ENCODE results near the gene CALD1.

CALD1 gene

DNA sequence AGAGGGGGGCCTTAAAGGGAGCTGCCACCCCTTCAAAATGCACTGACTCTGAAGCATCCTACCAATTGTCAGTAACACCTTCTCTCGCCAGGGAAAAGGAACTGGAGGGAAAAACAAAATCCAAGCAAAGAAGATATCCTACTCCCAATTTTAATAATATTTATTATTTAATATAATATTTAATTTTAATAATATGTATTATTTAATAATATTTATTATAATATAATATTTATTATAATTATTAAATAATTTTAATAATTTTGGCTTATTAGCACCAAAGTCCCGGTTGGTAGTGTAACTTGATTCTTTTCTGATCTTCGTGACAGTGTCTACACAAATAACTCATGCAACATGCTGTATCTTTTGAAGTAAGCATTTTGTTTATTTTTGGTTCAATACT lies 148.3 kb downstream of the CALD1 start:
- DNase-seq (ENCODE audit: low spot score) = no peak

DNA sequence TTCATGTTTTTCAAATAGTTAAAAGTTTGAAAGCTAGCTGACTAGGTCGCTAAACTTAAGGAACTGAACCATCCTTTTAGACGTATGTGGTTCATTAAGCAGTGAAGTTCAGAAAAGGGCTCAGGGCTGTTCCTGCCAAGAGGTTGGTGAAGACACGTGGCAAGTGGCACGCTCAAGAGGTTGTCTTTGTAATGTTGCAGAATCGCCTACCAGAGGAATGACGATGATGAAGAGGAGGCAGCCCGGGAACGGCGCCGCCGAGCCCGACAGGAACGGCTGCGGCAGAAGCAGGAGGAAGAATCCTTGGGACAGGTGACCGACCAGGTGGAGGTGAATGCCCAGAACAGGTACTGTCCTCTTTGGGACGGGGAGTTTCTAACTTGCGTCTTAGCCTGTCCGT lies 149.1 kb downstream of the CALD1 start:
- no peak for DNase-seq (ENCODE audit: low spot score)

DNA sequence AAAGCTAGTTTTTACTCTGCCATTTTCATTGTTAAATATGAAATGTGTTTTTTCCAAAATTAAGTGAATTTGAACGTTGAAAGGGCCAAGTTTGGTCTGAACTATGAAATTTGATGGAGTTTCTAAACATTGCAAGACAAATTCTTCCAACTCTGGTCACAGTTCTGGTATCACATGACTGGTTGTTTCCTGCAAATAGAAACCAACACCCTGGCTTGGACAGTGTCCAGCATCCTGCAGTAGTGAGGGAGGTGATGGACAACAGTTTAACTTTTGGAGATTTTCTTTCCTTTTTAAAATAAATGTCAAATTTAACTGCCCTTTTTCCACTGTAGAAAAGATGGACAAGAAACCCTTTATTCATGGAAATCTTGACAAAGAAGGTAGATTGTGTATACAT lies 152.1 kb downstream of the CALD1 start:
- no peak for DNase-seq (ENCODE audit: low spot score)

DNA sequence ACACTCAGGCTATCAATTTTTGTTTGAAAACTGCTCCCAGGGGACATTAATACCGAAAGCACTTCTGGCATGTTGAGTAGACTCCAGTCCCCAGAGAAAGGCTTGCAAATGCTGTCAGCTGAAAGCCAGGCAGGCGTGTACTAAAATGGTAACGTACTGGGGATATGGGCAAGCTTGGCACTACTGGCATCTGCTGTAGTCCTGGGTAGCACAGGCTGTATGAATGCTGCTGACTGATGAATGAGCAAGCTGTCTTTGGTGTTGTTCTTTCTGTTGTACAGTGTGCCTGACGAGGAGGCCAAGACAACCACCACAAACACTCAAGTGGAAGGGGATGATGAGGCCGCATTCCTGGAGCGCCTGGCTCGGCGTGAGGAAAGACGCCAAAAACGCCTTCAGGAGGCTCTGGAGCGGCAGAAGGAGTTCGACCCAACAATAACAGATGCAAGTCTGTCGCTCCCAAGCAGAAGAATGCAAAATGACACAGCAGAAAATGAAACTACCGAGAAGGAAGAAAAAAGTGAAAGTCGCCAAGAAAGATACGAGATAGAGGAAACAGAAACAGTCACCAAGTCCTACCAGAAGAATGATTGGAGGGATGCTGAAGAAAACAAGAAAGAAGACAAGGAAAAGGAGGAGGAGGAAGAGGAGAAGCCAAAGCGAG lies 153.4 kb downstream of the CALD1 start:
- no peak for DNase-seq (ENCODE audit: low spot score)

DNA sequence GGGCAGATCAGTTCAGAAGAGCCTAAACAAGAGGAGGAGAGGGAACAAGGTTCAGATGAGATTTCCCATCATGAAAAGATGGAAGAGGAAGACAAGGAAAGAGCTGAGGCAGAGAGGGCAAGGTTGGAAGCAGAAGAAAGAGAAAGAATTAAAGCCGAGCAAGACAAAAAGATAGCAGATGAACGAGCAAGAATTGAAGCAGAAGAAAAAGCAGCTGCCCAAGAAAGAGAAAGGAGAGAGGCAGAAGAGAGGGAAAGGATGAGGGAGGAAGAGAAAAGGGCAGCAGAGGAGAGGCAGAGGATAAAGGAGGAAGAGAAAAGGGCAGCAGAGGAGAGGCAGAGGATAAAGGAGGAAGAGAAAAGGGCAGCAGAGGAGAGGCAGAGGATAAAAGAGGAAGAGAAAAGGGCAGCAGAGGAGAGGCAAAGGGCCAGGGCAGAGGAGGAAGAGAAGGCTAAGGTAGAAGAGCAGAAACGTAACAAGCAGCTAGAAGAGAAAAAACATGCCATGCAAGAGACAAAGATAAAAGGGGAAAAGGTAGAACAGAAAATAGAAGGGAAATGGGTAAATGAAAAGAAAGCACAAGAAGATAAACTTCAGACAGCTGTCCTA lies 154.1 kb downstream of the CALD1 start:
- no peak for DNase-seq (ENCODE audit: low spot score)

DNA sequence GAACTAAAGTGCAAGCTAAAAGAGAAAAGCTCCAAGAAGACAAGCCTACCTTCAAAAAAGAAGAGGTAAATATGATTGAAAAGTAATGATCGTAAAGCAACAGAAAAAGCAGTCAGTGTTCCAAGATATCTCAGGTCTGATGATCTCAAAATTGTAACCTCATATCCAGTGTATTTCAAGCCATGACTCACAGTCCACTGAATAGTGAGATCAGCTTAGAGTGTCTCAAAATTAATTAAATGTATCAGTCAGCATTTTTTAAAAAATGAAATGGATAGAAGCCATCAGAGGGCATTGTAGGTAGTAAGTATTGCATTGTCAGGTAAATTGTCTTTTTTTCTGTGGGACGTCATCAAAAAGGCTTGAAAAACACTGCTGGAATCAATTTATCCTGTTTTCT lies 156.3 kb downstream of the CALD1 start:
- no peak for DNase-seq (ENCODE audit: low spot score)

DNA sequence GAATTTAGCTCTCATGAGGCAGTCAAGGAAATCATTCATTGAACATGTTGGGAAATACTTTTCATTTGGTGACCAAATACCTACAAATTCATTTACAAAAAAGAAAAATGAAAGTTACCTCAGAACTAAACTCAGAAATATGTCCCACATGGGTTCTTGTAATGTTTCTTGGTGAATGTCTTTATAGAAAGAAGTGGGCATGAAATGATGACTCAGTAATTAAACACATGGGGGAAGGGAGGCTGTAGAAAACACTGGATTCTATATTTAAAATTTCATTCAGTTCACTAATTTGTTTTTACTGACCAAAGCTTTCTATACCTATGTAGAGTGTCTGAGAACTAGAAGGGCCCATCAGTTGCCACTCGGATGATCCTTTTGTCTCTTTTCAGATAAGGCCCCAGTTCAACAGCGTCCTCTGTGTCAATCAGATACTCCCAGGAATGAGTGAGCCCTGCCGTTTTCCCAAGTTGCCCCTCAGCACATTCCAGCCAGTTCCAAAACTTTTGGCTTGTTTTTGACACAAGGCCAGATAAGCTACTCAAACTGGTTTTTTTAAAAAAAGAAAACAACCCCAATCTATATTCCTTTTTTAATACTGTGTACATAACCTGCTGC lies 157.6 kb downstream of the CALD1 start:
- DNase-seq (ENCODE audit: low spot score) = no peak

DNA sequence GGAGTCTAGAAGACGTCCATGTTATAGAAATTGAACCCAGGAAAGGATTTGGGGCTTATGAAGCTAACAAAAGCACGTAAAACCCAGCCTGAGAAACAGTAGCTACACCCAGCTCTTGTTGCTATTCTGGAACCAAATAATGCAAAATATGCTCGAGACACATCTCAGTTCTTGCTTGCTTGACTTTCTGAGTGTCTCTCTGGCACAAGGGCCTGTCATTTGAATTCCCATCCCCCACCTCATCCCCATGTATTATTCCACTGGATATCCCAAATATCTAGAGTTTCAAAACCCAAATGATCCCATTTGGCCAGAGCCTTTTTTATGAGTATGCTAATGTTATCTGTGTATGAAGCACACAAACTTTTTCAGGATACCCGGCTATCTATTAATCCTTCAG lies 158.7 kb downstream of the CALD1 start:
- no peak for DNase-seq (ENCODE audit: low spot score)

DNA sequence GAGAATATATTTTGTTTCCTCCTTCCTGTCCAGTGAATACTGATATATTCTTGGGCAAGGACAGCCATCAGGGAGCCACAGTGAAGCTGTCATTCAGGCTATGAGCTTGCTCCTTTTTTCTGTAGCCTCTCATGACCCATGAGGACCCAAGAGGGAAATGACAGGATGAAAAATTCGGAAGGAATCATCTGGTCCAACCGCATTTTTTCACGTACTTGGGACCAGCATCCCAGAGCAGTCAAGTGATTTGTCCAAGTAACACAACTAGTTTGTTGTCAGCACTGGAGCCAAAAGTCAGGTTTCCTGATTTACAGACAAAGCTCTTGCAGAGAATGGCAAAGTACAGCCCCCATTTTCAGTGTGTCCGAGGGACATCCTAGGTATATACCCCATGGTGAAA lies 159.7 kb downstream of the CALD1 start:
- DNase-seq (ENCODE audit: low spot score) = no peak

DNA sequence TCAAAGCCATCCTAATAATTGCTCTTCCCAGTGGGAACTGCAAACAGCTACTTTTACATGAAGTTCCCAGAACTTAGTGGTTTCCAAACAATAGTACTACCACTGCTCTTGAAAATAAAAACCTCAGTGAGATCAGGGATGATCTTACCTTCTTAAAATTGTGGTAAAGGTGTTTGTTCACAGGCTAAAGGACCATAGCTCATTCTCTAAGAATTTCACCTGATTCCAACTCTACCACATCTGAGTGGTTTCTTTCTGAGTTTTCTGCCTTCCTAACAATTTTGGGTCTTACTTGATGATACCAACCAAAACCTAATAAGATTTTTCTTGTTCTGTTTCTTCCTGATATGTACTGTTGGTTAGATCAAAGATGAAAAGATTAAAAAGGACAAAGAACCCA lies 161.3 kb downstream of the CALD1 start:
- no peak for DNase-seq (ENCODE audit: low spot score)

DNA sequence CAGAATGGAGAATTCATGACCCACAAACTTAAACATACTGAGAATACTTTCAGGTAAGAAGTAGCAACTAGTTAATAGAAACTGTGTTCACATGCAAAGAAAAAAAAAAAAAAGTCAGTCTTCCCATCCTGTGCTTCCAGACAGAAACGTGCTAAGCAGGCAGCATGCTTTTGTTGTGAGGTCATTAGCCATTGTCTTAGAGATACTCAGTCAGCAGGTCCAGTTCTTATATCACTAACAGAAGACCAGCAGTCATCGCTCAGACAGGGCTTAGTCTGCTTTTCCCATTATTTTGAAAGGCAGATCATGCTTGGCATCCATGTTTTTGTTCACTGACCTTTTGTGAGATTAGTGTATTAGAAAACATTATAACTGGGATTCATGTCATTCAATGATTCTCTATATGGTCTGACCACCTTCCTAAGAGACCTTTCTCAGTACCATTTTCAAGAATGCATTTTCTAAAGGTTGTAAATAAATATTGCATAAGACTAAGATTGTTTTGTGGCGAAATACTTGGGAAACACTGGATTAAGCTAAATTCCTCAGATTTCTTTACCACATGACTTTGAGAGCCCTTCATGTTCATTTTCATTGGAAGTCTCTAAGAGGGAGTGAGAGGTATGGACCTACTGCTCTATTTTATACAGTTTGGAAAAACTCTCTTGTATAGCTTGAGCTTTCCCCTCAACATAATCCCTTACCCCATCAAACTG lies 161.9 kb downstream of the CALD1 start:
- DNase-seq (ENCODE audit: low spot score) = no peak

DNA sequence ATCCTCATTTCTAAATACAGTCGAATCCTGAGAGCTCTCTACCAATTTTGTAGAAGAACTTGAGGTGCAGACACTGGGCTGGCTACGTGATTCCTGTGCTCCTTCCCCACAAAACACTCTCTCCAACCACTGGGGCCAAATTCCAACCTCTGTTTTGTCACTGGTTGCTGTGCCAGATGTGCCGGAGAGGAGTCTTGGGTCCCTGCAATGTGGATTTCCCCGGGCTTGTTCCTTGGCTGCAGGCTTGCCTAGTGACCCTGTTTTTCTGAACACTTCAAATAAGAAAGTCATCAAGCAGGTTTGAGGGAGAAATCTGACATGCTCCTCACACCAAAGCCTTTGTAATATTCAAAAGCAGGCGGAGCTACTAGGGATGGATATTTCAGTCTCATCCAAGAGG lies 162.5 kb downstream of the CALD1 start:
- no peak for DNase-seq (ENCODE audit: low spot score)

DNA sequence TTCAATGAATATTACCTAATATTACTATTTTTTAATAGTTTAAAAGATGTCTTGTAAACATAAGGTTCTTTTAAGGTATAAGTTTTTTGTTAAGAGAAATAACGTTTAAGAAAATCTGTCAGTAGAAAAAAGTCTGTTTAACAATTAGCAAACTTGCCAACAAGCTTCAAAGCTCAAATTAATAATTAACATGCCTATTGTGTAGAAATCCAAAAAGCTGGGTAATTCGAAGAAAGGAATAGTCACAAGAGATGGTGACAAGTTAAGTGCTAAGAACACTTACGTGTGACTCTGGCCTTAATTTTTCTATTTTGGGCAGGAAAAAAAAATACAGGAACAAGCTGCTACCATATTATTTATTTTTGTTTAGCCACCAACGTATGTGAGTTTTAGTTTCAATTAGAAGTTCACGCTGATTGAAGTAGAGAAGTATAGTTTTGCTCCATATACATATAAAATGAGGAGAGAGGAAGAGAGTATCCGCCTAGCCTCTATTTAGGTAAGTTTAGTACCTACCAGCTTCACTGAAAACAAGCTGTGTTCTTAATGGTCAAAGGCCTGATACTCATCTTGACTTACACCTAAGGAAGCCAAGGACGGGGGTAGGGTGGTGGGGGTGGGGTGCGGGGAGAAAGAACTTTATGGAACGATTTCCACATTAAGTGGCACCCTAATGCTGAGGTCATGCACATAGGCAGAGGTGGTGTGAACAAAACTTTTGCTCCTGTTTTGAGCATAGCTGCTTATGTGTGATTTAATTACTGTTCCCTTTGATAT lies 163.4 kb downstream of the CALD1 start:
- no peak for DNase-seq (ENCODE audit: low spot score)

DNA sequence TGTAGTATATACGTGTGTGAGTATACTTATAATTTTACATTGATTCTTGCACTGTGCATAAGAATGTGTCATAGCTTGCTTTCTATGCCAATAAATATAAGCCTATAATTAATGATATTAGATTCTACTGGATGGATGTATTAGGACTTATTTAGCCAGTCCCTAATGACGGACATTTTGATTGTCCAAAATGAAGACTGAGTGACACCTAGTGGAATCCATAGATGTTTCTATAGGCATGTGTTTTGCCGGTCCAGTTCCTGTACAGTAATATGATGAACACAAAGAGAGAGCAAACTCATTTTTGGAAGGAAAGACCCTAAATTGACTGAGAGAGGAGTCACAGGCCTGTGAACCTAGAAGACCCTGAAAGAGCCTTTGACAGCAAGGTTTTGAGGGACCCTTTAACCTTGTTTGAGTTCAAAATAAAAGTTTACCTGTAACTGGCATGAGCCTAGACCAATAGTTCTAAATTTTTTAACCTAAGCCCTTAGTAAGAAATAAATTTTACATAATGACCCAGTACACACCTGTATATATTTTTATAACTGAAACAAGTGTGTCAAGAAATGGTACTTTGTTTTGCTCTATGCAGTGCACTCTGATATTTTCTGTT lies 164.5 kb downstream of the CALD1 start:
- peak; percentile 70 for DNase-seq (ENCODE audit: low spot score)

DNA sequence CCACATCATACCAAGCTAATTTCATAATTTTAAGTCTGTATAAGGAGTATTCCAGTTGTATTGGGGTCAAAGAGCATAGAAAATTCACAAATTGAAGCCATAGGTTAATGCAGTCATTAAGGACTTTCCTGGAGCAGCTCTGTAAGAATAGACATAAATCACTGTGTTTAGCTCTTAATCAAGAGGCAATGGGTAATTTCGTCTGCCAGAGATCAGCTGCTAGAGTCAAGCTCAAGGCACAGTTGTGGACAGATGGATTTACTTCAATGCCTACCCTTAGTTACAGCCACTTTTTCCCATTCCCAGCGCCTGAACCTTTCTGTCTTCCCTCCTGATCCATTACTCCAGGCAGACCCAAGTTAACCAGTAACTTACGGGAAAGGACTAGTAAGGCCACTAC lies 166.3 kb downstream of the CALD1 start:
- no peak for DNase-seq (ENCODE audit: low spot score)

DNA sequence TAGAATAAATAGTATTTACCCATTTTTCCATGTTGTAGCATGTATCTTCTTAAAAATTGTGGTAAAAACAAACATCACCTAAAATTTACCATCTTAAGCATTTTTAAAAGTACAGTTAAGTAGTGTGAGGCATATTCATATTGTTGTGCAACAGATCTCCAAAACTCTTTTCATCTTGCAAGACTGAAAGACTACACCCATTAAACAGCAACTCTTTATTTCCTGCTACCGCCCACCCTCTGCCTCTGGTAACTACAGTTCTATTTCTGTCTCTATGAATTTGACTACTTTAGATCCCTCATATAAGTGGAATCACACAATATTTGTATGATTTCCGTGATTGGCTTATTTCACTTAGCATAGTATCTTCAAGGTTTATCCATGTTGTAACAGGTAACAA lies 166.8 kb downstream of the CALD1 start:
- DNase-seq (ENCODE audit: low spot score) = no peak

DNA sequence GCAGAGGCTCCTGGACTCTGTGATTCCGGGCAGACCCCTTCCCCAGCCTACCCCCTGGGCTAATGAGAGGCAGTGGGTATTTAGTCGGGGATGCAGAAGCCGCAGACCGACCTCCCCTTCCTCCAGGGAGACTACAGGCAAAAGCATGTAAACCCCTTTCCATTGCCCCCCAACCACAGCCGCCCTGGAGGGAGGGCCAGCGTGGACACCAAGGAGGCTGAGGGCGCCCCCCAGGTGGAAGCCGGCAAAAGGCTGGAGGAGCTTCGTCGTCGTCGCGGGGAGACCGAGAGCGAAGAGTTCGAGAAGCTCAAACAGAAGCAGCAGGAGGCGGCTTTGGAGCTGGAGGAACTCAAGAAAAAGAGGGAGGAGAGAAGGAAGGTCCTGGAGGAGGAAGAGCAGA lies 167.9 kb downstream of the CALD1 start:
- DNase-seq (ENCODE audit: low spot score) = no peak

DNA sequence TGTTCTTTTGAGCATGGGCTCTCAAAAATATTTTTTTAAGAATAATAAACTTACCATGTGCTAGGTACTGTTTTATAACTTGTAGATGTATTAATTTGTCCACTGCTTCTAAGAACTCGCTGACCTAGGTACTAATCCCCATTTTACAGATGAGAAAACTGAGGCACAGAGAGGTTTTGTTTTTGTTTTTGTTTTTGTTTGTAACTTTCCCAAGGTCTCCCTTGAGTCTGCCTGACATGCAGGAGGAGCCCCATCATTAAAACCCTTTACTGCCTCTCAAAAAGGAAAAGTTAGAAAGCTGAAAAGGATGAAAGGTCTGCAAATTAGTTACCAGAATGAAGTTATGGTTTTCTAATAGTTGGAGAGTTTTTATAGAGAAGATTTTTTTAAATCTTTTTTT lies 168.4 kb downstream of the CALD1 start:
- DNase-seq (ENCODE audit: low spot score) = no peak

DNA sequence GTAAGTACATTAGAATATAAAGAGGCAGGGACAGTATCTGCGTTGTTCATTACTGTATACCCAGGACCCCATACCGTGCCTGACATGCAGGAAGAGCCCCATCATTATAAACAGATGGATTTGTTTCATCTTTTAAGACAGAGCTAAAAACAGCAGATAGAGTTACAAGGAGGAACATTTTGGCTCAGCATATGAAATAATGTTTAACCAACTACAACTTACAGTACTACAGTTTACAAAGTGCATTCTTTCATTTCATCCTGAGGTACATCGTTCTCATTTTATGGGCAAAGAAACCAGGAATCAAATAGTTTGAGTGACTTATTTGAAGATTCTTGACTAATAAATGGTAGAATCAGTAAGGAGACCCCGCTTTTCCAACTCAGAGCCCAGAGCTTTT lies 168.8 kb downstream of the CALD1 start:
- DNase-seq (ENCODE audit: low spot score) = no peak

DNA sequence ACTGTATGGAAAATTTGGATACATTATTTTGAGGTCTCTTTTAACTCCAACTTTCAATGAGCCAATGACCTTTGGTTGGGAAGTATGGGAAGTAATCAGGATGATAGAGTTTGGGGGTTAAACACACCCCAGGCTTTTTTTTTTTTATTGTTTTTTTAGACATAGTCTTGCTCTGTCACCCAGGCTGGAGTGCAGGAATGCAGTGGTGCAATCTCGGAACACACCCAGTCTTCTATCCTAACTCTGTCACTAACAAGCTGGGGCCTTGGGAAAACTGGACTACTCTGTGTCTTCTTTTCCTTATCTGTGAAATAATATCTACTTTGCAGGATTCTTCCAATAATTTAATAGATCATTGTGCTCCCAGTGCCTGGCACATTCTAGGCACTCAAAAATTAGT lies 169.3 kb downstream of the CALD1 start:
- DNase-seq (ENCODE audit: low spot score) = no peak

DNA sequence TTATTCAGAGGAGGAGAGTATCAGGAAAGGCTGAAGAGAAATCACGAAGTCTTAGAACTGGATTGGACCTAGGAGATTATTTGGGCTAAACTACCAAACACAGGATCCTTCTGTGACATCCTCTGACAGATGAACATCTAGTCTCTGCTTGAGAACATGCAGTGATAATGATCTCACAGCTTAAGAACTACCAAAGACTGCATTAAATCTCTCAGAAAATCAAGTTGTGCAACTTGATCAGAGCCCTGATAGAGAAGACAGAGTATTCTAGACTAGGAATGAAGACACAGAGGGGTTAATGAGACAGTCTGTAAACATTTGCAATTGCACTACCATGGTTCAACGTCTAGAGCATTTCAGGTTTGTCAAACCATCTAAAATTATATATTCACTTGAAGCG lies 169.7 kb downstream of the CALD1 start:
- DNase-seq (ENCODE audit: low spot score) = no peak
